ENCODE results near the gene BANK1. TPM values are rescaled to one million over a fixed set of nuclear protein-coding genes. Genes with fewer than 3 reads are reported as not detected.

Gene BANK1
- total RNA-seq, 1 experiment from 2014 or later = 2.4 TPM

- Histone ChIP-seq H3K9me2 (ENCODE audit: insufficient read depth) (no peaks in the 10 kb centered on the region), H3K4me2 (ENCODE audit: low read length) (no peak overlapping the region), H3K27ac (ENCODE audit: low read depth, low read length) (no peak overlapping the region), H3K9me3 (ENCODE audit: control insufficient read depth in 1 of 2, insufficient read depth in 1 of 2, low read depth in 1 of 2, low read length in 2 of 2) (no peaks in the 10 kb centered on the region), H4K20me1 (ENCODE audit: insufficient read depth) (no peaks in the 10 kb centered on the region), H3K36me3 (ENCODE audit: control insufficient read depth in 1 of 2, insufficient read depth in 2 of 2, low read length in 2 of 2) (no peaks in the 10 kb centered on the region), H3K4me1 (ENCODE audit: control insufficient read depth in 1 of 2, insufficient read depth in 2 of 2, low read length in 2 of 2) (no peaks in the 10 kb centered on the region), H3K9ac (ENCODE audit: low read length) (no peak overlapping the region), H3K79me2 (ENCODE audit: insufficient read depth, low read length) (no peaks in the 10 kb centered on the region), H3K4me3 (replicated peaks in 1 of 2; ENCODE audit: low read depth in 1 of 2, low read length in 2 of 2) (no peak overlapping the region), H2AFZ (ENCODE audit: low read depth, low read length, poor library complexity, severe bottlenecking) (no peak overlapping the region), H3K27me3 (ENCODE audit: insufficient read depth, low read length) (no peaks in the 10 kb centered on the region)
- ChIA-PET POLR2A (no interaction called here), RAD21 (ENCODE audit: low non-redundant PET in 1 of 2, low total read pairs in 2 of 2, uncharacterized antibody in 2 of 2, unreplicated experiment in 2 of 2) (no interaction called here), CTCF (no interaction called here)
- DNase-seq (ENCODE audit: low read depth, low spot score) = no peak
- no TSS peak for BruUV-seq (replicated peaks)
- intact Hi-C loops (cut with micrococcal nuclease) = no loop called here
- TF ChIP-seq CBX3 (IDR thresholded peaks at IDR 0.05; ENCODE audit: low read depth) (no peak), ZFX (IDR thresholded peaks at IDR 0.05) (no peak), CEBPB (IDR thresholded peaks at IDR 0.05; ENCODE audit: low read depth) (no peak), SRF (IDR thresholded peaks at IDR 0.05; ENCODE audit: low read depth) (no peak), ELF1 (IDR thresholded peaks at IDR 0.05; ENCODE audit: borderline replicate concordance, low read depth) (no peak), EZH2 (IDR thresholded peaks at IDR 0.05) (no peak), RAD21 (IDR thresholded peaks at IDR 0.05; ENCODE audit: low read depth) (no peak), EZH2phosphoT487 (IDR thresholded peaks at IDR 0.05; ENCODE audit: borderline replicate concordance) (no peak), ZBTB33 (IDR thresholded peaks at IDR 0.05; ENCODE audit: extremely low read depth, insufficient replicate concordance, low read length) (no peak), JUND (IDR thresholded peaks at IDR 0.05) (no peak), POLR2AphosphoS5 (IDR thresholded peaks at IDR 0.05; ENCODE audit: low read depth, low read length) (no peak), ZNF274 (IDR thresholded peaks at IDR 0.05; ENCODE audit: low read depth, low read length) (no peak), MAX (IDR thresholded peaks at IDR 0.05) (no peak), SIN3A (IDR thresholded peaks at IDR 0.05; ENCODE audit: low read depth) (no peak), SP1 (IDR thresholded peaks at IDR 0.05; ENCODE audit: low read depth) (no peak), CTCF (IDR thresholded peaks at IDR 0.05 in 2 of 3, conservative IDR thresholded peaks at IDR 0.05 in 1 of 3; ENCODE audit: borderline replicate concordance in 1 of 3, insufficient read depth in 1 of 3, low read depth in 2 of 3, low read length in 2 of 3) (no peak), FOSL1 (IDR thresholded peaks at IDR 0.05; ENCODE audit: low read depth) (no peak), POLR2A (IDR thresholded peaks at IDR 0.05; ENCODE audit: borderline replicate concordance, extremely low read depth, insufficient read depth, insufficient read length) (no peak)
- TF ChIP-seq, protein P1, sequence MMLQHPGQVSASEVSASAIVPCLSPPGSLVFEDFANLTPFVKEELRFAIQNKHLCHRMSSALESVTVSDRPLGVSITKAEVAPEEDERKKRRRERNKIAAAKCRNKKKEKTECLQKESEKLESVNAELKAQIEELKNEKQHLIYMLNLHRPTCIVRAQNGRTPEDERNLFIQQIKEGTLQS (IDR thresholded peaks at IDR 0.05) = no peak
- TF ChIP-seq, protein P2, sequence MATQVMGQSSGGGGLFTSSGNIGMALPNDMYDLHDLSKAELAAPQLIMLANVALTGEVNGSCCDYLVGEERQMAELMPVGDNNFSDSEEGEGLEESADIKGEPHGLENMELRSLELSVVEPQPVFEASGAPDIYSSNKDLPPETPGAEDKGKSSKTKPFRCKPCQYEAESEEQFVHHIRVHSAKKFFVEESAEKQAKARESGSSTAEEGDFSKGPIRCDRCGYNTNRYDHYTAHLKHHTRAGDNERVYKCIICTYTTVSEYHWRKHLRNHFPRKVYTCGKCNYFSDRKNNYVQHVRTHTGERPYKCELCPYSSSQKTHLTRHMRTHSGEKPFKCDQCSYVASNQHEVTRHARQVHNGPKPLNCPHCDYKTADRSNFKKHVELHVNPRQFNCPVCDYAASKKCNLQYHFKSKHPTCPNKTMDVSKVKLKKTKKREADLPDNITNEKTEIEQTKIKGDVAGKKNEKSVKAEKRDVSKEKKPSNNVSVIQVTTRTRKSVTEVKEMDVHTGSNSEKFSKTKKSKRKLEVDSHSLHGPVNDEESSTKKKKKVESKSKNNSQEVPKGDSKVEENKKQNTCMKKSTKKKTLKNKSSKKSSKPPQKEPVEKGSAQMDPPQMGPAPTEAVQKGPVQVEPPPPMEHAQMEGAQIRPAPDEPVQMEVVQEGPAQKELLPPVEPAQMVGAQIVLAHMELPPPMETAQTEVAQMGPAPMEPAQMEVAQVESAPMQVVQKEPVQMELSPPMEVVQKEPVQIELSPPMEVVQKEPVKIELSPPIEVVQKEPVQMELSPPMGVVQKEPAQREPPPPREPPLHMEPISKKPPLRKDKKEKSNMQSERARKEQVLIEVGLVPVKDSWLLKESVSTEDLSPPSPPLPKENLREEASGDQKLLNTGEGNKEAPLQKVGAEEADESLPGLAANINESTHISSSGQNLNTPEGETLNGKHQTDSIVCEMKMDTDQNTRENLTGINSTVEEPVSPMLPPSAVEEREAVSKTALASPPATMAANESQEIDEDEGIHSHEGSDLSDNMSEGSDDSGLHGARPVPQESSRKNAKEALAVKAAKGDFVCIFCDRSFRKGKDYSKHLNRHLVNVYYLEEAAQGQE (IDR thresholded peaks at IDR 0.05; ENCODE audit: low read depth) = no peak
- no peak for ATAC-seq
Observed at GRCh38 chr4:102061133-102061532, 270.6 kb downstream of the BANK1 start.

Data from HCT116 (cell line).